ENCODE results near the gene ANKRD27.
"Not testable (repeated sequence)": the region's sequence is repeated elsewhere in the genome, so short reads cannot be mapped to it uniquely, and the experiment has no call there.

DNA sequence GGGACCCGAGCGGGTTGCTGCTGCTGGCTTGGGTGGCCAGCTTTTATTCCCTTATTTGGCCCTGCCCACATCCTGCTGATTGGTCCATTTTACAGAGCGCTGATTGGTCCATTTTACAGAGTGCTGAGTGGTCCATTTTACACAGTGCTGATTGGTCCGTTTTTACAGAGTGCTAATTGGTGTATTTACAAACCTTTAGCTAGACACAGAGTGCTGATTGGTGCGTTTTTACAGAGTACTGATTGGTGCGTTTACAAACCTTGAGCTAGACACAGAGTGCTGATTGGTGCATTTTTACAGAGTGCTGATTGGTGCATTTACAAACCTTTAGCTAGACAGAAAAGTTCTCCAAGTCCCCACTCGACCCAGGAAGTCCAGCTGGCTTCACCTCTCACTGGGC lies 25.1 kb upstream of the ANKRD27 start:
- not testable (repeated sequence) for TF ChIP-seq SIN3A (IDR thresholded peaks at IDR 0.05; ENCODE audit: borderline replicate concordance, insufficient read depth, low read depth, low read length); POLR2AphosphoS5 (IDR thresholded peaks at IDR 0.05; ENCODE audit: low read depth, low read length)
- TF ChIP-seq, protein P1, sequence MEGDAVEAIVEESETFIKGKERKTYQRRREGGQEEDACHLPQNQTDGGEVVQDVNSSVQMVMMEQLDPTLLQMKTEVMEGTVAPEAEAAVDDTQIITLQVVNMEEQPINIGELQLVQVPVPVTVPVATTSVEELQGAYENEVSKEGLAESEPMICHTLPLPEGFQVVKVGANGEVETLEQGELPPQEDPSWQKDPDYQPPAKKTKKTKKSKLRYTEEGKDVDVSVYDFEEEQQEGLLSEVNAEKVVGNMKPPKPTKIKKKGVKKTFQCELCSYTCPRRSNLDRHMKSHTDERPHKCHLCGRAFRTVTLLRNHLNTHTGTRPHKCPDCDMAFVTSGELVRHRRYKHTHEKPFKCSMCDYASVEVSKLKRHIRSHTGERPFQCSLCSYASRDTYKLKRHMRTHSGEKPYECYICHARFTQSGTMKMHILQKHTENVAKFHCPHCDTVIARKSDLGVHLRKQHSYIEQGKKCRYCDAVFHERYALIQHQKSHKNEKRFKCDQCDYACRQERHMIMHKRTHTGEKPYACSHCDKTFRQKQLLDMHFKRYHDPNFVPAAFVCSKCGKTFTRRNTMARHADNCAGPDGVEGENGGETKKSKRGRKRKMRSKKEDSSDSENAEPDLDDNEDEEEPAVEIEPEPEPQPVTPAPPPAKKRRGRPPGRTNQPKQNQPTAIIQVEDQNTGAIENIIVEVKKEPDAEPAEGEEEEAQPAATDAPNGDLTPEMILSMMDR (IDR thresholded peaks at IDR 0.05) = not testable (repeated sequence)

All from Panc1 (cell line).